HG03159 (cell line): ENCODE measurements around the gene CPHXL2.

Experiments
- ATAC-seq: cut with Tn5 transposase; IDR thresholded peaks from one replicate; pipeline ENCODE4 v1.9.1; 2021; ENCODE audit warnings: mild to moderate bottlenecking, moderate library complexity; ENCODE audit not compliant: unreplicated experiment

Gene CPHXL2

DNA sequence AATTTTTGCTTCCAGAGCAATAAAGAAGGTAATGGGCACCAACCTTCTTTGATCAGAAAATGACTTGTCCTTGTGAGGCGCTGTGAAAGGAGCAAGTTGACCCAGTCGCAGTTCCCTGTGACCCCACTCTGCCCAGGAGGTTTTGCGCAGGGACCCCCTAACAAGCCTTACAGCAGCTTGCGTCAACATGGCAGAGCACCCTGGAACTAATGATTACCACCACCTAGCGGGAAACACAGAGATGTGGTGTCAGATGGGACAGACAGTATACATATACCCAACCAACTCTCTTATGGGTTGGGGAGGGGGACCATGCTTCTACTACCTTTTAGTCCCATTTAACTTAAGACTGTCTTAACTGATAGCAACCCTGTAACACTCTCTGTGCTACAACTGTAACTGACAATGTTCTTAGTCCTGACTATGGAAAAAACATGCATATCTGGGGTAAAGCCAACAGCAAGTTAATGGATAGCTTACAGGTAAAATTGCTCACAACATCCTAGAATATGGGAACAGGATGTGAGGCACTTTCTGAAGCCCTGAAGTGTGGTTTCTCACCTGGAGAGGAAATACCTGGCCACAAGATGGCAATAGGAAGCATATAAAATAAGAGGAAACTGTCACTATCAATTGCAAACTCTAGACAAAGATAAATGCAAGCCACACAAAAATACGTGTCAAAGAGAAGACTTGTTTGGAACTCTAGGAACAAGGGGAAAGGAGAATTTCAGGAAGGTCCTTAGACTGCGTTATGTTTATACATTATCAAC lies 32.4 kb downstream of the CPHXL2 start:
- no peak for ATAC-seq

DNA sequence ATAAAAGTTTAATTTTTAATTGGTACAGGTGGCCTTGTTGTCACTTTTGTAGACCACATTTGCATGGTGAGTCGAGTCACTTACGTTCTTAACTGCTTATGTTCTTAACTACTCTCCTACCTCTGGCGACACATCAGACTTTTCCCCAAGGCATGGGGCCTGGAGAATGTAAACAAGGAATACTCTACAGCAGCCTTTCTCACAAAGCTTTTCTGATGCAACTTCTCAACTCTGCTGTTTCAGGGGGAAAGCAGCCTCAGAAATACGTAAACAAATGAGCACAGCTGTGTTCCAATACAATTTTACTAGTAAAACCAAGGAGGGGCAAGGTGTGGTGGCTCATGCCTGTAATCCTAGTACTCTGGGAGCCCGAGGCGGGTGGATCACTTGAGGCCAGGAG lies 36.2 kb downstream of the CPHXL2 start:
- no peak for ATAC-seq

DNA sequence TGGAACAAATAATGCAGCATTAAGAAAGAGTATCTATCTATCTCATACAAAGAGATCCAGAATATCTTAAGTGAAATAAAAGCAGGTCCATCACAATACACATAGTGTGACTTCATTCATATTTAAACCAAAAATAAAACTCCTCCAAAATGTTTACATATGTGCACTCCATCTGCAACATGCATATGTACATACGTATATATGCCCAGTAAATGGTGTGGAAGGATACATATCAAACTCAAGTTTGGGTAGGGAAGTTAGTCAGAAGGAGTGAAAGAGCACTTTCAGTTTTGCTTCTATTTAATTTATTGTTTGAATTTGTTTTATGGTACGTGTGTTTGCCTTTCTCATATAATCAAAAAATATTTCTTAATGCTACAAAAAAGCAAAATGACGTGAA lies 41.8 kb downstream of the CPHXL2 start:
- no peak for ATAC-seq

DNA sequence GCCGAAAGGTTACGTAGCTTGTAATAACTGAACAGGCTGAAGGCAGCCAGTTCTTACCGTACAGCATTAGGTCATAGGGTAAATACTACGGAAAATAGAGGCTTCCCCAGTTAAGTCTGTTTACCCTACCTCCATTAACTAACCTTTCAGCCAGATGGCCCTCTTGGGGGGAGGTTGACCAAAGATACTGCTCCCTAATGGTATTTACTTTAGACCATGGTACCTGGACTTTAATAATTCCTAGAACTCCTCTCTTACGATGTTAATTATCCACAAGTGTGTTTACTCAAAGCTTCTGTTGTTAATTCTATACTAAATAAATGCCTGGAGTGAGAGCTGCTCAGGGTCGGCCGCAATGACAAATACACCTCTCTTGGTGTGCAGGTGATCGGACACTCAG lies 44.0 kb downstream of the CPHXL2 start:
- ATAC-seq: no peak

DNA sequence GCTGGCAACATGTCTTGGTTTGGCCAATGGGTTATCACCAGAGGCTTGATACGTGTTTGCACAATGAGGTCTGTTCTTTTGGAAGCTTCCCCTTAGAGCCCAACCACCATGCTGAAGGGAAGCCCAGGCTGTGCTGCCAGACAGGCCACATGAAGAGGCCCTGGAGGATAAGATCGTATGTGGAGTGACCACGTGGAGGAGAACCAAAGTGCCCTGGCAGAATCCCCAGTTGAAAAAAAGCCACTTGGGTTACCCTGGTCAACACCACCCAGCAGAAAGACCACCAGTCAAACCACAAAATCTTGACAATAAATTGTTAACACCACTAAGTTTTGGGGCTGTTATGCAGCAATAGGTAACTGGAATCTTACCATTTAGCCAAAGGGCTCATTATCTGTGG lies 46.8 kb downstream of the CPHXL2 start:
- ATAC-seq: no peak

DNA sequence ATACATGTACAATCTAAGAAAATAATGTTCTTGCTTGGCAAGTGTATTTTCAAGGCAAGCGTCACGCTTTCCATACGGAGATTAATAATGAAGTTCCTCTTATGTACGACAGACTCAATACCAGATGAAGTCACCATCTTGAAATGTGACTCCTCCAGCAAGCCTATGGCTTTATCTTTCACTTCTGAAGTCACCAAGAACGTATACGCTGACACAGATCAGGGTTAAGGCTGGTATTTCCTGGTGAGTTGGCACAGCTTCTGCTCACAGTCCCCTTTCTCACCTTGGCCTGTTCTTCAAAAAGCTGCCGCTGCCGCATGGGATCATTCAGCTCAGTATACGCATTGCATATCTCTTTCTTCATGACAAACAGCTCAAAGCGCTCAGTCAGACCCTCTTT lies 47.7 kb downstream of the CPHXL2 start:
- ATAC-seq: no peak

DNA sequence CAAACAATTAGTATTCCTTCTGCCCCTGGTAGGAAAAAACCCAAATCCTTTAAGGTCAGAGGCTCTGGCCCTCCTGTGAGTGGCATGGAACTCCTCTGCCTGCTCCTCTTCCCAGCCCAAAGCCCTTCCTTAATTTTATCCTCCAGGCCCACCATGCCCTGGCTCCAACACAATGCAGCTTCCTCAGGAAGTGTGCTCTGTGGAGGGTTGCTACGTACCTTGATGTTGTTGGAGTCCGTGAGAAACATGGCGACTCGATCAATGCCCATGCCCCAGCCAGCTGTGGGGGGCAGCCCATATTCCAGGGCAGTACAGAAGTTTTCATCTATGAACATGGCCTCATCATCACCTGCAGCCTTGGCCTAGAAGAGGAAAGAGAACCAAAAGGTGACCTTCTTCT lies 48.5 kb downstream of the CPHXL2 start:
- no peak for ATAC-seq

DNA sequence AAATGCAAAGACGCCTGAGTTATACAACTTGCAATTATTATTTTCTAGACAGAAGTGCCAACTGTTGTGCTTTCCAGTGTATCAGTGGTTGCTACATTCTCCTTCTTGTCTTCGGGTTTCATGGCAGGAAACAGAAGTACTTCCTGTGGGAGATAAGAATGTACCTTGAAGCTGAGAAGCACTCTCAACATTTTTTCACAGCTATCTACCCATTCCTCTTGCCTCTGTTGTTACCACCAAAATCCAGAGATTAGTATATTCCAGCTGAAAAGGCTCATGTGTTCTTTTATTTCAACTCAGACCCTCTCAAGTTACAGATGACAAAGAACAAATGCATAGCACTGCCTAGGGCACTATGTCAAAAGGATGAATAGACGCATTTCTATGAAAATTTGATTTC lies 49.0 kb downstream of the CPHXL2 start:
- ATAC-seq: no peak

DNA sequence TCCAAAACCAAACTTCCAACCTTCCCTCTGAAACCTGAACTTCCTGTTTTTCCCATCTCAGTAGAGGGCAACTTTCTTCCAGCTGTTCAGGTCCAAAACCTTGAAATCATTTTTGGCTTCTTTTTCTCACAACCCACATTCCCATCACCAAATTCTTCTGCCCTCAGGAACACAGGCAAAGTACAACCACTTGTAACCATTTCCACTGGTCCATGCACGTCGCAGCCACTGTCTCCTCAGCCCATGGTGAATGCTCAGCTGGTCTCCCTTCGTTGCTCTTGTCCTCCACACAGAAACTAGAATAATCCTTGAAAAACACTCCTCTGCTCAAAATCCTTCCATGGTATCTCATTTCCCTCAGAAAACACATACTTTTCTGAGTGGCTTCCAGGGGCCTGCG lies 50.0 kb downstream of the CPHXL2 start:
- no peak for ATAC-seq

DNA sequence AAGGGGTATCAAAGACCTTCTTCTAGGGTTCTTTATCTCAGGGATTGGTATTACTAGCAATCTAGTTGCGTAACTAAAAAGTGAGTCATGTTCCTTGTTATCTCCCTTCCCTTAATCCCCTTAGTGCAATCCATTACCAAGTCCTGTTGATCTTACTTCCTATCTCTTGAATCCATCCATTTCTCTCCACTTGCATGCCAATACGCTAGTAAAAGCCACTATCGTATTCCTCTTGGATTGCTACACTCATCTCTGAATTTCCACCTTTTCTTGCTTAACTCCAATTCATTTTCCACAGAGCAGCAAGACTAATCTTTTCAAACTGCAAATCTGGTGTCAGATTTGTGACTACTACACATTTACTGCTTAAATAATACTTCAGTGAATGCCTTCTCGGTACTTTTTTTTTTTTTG lies 51.9 kb downstream of the CPHXL2 start:
- ATAC-seq: no peak

DNA sequence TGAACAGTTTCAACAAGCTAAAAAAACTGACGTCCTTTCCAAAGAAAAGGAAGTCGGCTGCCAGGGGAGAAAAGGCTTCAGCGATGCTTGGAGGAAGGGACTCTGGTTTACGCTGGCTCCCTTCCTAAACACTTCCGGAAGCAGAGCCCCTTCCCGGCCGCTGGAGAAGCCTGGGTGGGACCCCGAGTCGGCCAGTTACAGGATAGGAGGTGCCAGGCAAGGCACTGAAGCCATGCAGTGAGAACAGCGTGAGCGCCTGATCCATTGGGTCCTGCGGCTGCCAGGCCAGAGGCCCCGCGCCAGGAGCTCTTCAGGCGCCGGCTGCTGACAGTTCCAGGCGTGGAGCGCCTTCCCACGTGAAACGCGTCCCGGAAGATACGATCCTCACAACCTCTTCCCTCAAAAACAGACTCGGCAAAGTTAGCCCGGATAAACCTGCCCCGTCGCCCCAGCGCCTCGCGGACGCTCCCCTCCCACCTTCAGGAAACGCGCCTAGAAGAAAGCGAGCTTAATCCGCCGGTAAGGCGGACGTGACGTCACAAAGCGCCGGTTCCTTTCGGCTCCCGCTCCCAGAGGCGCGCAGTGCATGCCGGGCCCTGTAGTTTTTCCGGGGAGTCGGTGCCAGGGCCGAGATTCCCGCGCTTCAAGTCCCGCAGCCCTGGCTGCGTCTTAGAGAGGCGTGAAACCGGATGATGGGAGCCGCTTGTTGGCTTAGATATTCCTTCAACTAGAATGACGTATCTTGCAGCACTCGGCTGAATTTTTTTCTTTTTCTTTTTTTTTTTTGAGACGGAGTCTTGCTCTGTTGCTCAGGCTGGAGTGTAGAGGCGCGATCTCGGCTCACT lies 53.8 kb downstream of the CPHXL2 start, which contains the start of gene ADAT1:
Gene ADAT1, minus strand, starts transcription at position 521 of the 845 bp plus-strand sequence. CDS start 2,482 bp downstream, outside the sequence.
- ATAC-seq: peak; percentile 95

DNA sequence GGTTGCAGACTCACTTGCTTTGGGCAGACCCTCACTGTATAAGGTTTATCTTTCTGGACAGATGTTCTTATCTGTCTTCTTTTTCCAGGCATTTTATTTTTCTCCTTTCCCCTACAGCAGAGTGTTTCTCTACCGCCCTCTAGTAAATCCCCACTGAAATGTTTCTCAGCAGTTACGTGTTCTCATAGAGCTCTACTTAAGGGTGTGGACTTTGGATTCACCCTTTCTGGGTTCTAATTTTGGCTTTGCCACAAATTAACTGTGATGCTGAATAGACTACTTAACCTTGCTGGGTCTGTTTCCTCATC lies 55.7 kb downstream of the CPHXL2 start:
- ATAC-seq: no peak

DNA sequence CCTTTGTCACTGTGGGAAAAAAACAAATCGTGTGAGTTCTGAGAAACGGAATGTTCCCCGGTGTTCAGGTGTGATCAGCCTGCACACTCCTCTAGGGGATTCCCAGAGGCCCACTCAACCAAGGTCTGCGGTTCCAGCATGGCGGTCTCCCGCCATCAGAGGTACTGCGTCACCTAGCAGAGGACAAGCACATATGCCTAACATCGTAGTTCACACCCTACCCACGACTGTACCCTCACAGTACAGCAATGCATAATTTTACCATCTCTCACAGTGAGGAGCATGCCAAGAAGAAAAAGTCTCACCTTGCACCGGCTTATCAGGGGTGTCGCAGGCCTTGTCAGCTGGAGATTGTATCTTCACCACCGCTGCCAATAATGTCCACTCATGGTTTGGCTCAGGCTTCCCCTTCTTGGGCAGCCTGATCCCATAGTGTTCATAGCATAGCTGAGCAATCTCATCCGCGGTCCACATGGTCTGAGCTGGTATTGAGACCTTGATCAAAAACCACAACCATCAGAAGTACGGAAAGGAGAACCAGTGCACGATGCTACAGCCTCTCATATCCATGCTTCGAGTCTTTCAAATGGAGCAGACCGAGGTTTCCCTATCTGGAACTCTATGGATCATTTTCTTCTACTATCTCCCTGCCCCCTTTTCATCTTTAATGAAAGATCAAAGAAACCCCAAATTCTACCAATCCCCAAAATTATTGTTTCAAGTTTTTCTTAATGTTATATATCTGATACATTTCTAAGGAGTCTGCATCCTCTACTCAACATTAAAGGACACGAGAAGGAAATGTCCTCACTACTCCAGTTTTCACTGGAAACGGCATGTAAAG lies 56.3 kb downstream of the CPHXL2 start:
- no peak for ATAC-seq

DNA sequence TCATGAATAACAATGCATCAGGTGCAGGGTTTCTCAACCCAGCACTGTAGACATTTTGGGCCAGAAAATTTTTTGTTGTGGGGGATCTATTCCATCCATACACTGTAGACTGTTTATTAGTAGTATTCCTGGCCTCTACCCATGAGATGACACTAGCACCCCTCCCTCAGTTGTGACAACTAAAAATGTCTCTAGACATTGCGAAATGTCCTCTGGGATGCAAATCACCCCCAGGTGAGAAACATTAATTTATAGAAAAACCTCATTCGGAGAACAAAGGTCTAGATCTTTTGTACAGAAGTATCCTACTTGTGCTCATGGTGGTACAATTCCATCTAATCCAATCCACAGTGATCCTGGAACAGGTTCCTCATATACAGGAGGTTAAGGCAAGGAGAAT lies 58.0 kb downstream of the CPHXL2 start:
- no peak for ATAC-seq

DNA sequence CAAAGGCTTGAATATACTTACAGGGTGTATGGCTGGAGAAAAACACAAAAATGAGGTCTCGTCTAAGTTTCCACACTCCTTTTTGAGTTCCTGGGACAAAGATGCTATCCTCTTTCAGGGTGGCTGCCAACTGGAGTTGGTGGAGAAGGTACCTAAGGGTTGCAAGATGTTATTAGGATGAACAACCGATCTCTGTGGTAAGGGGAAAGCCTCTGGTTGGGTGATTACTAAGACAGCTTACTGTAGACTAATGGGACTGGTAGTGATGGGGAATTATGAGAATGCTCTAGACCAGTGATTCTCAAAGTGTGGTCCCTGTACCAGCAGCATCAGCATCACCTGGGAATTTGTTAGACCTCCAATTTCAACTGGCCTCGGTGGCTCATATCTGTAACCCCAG lies 59.7 kb downstream of the CPHXL2 start:
- ATAC-seq: no peak

DNA sequence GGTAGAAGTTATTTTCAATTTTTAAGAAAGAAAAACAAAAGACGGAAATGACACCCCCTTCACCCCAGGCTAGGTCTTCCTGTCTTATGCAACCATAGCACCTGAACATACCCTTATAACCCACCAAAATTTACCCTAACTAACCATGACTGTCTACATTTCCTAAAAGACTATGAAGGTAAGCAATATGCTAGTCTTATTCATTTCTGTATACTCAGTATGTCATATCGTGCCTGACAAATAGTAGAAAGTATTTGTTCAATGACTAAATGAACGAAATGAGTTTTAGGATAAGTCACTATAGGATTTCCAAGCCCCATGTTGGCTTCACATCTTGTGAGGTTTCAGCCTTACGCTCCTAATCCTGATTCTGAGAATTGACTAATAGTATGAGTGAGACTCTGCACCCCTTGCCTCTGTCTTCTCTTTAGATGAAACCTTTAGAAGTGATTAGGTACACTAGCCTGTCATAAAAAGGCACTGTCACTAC lies 60.2 kb downstream of the CPHXL2 start:
- no peak for ATAC-seq

DNA sequence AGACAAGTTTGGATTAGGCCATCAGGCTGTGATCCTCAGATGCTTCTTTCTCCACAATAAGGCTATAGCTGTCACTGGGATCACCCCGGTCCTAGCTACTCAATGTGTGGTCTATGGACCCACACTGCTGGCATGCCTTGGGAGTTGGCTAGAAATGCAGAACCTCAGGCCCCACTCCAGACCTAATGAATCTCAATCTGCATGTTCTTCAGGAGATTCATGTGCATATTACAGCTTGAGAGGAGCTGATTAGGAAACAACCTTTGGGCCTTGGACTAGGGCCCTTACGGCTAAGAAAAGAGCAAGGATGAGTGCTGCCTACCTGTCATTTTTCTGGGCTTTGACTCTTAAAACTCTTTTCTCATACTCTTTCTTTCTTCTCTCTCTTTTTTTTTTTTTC lies 61.2 kb downstream of the CPHXL2 start:
- ATAC-seq: no peak

DNA sequence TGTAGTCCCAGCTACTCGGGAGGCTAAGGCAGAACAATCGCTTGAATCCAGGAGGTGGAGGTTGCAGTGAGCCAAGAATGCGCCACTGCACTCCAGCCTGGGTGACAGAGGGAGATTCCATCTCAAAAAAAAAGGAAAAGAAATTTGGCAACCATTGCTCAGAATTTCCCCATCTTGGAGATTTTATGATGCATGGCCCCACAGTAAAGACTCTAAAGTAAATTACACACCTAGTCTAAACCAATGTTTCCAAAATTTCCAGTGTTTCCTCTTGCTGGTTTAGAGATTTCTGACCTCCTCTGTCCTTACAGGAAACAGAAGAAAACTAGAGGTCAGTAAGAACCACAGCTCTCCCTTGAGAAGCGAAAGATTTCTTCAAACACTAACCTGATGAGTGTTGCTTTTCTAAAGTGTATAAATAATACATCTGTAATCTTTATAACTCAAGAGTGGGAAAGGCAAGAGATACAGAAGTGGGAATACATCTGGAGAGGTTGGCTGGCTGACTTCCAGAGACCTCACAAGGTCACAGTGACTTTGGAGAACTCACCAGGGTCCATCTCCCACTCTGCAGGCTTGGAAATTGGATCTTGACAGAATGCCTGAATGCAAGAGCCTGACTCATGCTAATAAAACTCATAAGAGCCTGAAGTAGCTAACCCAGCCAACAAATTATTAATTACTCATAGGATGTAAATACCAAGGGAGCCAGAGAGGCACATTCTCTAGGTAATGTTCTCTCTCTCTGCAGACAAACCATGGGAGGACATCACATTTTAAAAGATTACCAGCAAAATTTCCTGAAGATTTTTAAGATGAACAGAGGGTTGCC lies 62.5 kb downstream of the CPHXL2 start:
- ATAC-seq: no peak
